A172 (cell line): ENCODE data around the gene SP7. TPM values are rescaled to one million over a fixed set of nuclear protein-coding genes. Genes with fewer than 3 reads are reported as not detected.
"Not testable (repeated sequence)": the region's sequence is repeated elsewhere in the genome, so short reads cannot be mapped to it uniquely, and the experiment has no call there.

Experiments
- DNase-seq: peaks from one replicate; pipeline ENCODE4 v3.0.0-alpha.2; 2015; ENCODE audit warnings: low spot score
- total RNA-seq: library from RNA; depleted of rRNA; stranded (reverse); fragments of >200 nt; shearing (Covaris generic); gene quantifications from 2 replicates; pipeline ENCODE4 v1.2.3, GENCODE V29; 2014

Gene SP7
- total RNA-seq, 1 experiment from 2014 or later, result not detected

DNA sequence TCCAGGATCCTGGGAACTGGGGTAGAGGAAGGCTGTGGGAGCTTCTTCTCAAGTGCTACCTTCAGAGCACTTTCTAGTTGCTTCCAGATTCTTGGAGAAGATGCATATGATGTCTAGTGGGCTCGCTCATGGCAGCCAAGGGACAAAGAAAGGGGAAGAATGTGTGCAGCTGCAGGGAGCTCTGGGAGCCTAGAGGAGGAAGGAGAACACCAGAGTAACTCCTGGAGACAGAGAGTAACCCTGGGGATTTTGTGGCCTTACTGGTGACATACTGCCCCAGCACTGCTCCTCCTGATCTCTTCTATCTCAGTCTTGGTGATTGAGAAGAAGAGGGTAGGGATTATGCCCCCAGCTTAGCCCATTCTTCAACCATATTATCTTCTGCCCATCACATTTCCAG lies 10.3 kb upstream of the SP7 start:
- DNase-seq, result no peak

DNA sequence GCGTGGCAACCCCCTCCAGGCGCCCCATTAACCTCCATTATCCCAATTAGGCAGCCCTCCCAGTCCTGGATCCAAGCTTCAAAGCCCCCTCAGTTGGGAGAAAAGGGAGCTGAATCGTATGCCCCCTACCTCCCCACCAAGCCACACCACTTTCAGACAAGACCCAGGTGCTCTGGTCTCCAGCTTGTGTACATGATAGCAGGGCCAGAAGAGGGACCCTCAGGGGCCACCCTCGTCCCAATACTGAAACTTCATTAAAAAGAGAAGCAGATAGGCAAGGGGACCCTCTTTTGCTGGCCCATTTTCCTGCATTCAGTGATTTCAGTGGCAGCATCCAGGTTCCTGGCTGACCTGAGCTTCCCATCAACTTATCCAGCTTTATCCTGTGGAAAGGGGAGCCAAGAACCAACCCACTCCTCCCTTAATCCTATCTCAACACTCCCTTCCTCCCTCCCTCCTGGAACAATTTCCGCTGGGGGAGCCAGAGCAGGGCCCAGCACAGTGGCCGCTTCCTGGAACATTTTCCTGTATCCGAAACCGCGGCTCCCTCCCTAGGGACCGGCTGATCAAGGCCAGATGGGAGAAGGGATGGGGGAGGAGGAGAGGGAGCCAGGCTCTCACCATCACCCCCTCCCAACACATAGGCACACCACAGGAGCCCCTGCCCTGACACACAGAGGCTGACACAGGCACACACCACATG lies 9.5 kb upstream of the SP7 start:
- DNase-seq, result no peak

GRCh38 chr12:53344824-53345485 lies 8.8 kb upstream of the SP7 start:
- DNase-seq, result peak; percentile 55

DNA sequence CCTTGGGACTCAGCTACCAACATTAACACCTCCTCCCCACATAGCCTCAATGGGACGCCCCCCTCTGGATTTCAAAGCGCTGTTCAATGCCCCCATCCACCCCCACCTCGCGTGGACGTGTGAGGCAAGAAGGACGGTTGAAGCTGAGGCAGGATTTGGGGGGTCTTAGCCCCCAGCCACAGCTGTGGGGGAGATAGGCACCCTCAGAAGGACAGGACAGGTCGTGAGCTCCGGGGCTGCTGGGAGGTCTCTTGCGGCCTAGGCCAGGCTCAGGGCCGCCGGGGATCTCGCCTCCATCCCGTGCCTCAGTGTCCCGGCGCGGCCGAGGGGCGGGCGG lies 8.3 kb upstream of the SP7 start:
- DNase-seq, result no peak

DNA sequence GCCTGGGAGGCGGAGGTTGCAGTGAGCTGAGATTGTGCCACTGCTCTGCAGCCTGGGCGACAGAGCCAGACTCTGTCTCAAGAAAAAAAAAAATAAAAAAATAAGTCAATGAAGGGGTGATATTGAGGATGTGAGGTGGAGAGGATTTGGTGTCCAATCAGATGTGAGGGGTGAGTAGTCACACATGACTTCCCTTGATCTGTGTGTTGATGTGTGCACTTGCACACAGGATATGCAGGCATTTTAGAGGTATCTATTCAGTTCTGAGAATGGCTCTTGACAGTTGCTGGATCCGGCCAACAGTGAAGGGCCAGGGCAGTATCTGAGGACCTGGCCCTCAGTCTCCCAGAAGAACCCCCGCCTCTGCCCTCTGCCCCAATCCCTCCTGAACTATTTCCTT lies 7.8 kb upstream of the SP7 start:
- DNase-seq, result no peak

GRCh38 chr12:53343449-53343848 lies 7.3 kb upstream of the SP7 start:
- DNase-seq, result no peak

DNA sequence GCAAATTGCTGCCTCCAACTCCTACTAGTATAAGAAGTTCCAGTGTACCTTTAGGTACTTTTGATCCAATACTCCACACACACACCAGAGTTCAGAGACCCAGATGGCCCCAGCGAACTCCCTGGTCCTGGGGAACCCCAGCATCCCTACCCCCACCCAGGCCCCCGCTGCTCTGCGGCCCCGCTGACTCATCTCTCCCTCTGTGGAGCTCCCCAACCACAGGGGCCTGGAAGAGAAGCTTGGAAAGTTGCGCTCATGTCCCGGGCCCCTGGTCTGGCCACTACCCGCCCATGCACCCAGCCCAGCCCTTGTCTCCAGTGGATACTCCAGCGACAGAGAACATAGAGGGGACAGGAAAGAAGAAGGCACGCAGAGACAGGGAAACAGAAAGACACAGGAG lies 4.2 kb upstream of the SP7 start:
- no peak for DNase-seq

DNA sequence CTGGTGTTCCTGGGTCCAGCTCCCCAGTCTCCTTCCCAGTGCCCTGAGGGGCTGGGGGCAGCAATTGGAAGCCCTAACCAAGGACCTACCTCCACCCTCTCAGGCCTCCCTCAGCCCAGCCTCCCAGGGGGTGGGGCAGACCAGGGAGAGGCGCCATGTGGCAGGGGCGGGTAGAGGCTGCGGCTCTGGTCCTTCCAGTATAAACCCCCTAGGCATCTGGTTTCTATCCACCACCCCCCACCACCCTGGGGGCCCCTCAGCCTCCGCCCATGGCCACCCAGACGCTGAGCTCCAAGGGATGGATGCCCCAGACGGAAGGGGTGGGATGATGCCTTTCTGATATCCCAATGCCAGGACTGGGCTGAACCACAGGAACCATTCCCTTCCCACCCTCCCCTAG lies 2.8 kb upstream of the SP7 start:
- DNase-seq, result no peak

GRCh38 chr12:53338017-53338416 lies 1.9 kb upstream of the SP7 start:
- no peak for DNase-seq

DNA sequence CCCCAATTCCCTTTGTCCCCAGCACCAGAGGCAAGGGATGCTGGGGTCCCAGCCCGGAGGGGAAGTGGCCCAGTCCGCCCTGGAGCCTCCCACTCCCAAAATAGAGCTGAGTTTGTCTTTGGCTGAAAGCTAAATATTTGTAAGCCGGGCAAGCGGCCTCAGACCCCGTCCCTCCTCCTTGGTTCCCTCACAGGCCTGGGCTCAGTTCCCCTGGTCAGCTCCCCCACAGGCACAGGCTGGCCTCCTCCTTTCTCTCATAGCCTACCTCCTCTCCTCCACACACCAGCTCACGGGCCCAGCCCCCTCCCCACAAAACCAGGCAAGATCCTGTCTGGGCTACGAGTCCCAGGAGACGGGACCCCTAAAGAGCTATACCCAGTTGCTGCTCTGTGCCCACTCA lies 1.3 kb downstream of the SP7 start:
- no peak for DNase-seq

GRCh38 chr12:53333845-53334244 lies 2.3 kb downstream of the SP7 start:
- no peak for DNase-seq

DNA sequence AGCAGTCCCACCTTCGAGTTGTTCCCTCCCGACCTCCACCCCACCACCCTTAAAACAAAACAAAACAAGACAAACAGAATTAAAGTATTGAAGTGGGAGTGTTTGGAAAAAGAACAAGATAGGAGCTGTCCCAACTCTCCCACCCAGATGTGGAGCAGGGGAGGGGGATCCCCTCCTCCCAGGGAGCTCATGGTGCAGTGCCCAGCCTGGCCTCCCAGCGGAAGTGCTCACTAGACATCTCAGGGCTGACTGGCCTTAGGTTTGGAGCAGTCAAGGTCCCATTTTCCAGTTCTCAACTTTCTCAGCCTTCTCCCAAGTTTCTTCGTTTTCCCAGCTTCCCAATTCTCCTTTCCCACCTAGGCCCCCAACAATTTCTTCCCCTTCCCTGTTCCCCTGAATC lies 2.9 kb downstream of the SP7 start:
- no peak for DNase-seq

DNA sequence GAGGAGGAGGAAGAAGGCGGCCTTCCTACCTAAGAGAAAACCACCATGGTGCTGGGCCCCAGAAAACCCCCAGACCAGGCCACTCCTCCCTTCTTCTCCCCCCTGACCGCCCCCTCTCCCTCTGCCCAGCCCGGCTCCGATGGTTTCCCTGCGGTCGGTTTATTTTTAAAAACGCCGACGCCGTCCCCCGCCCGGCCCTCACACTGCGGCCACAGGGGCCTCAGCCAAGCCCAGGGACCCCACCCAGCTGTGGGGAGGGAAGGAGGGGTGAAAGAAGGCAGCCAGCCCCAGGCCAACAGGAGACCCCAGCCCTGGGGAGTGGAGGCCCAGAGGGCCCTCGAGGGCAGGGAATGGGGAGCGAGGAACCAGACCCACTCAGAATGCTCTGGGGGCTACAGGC lies 3.4 kb downstream of the SP7 start:
- no peak for DNase-seq

GRCh38 chr12:53332339-53332738 lies 3.8 kb downstream of the SP7 start:
- DNase-seq, result not testable (repeated sequence)

- no peak for DNase-seq
Observed at GRCh38 chr12:53330671-53331070, 5.5 kb downstream of the SP7 start.

- no peak for DNase-seq
Observed at GRCh38 chr12:53328043-53328435, 8.1 kb downstream of the SP7 start.

DNA sequence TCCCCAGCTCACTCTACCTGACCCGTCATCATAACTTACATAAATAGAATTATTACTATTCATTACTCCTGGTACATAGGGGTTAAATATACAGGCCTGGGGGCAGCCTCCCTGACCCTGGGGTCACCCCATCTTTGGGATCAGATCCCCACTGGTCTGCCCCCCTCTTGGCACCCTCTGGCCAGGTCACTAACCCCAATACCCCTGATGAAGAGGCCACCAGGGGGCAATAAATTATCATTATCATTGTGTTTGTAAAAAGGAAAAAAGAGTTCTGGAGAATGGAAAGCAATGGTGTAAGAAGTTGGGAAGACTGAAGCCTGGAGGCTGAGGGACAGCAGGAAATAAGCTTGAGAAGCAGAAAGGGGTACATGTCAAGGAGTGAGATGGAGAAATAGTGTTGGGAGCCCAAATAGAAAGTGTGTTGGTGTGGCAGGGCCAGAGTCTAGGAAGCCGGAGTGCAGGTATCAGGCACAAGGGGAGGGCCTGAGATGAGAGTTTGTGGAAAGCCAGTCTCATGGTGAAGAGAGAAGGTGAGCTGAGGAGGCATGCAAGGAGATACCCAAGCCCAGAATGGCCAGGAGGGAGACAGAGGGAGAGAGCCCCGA lies 8.6 kb downstream of the SP7 start:
- DNase-seq, result no peak

GRCh38 chr12:53326460-53327185 lies 9.5 kb downstream of the SP7 start:
- no peak for DNase-seq

- no peak for DNase-seq
Observed at GRCh38 chr12:53325511-53326061, 10.6 kb downstream of the SP7 start.

GRCh38 chr12:53324779-53325510 lies 11.2 kb downstream of the SP7 start:
- DNase-seq, result peak; percentile 80

GRCh38 chr12:53324113-53324778 lies 11.9 kb downstream of the SP7 start:
- no peak for DNase-seq
